ENCODE results near the gene CCDC179. TPM values are rescaled to one million over a fixed set of nuclear protein-coding genes. Genes with fewer than 3 reads are reported as not detected.

CCDC179 gene
- total RNA-seq, 1 experiment from 2014 or later, result not detected

- in situ Hi-C loops (cut with HindIII; ENCODE audit: low pct_unique_long_range_greater_than_20kb, low sequenced_read_pairs), result no loop called here
Measured at GRCh38 chr11:22798901-22799300, 61.4 kb downstream of the CCDC179 start.

GRCh38 chr11:22797047-22797446, 63.2 kb downstream of the CCDC179 start:
- no TSS peak for BruUV-seq (replicated peaks)
- POLR2A ChIA-PET, result no interaction called here
- DNase-seq (ENCODE audit: low read depth, low spot score) (no peak), ATAC-seq (no peak)
- CTCF ChIA-PET, result no interaction called here
- Histone ChIP-seq H3K27ac (ENCODE audit: low read length) (no peak overlapping the region), H3K4me3 (ENCODE audit: low read depth in 2 of 2, low read length in 2 of 2) (no peak overlapping the region), H3K27me3 (ENCODE audit: control insufficient read depth, insufficient read depth, low read length) (no peaks in the 10 kb centered on the region), H3K4me1 (ENCODE audit: control insufficient read depth, insufficient read depth, low read length) (no peaks in the 10 kb centered on the region), H3K36me3 (ENCODE audit: control insufficient read depth, insufficient read depth, low read length) (no peaks in the 10 kb centered on the region), H3K9me3 (ENCODE audit: control insufficient read depth, insufficient read depth, low read depth, low read length) (no peaks in the 10 kb centered on the region)
- no peak for TF ChIP-seq TCF7L2 (IDR thresholded peaks at IDR 0.05; ENCODE audit: low read depth, low read length)
- TF ChIP-seq POLR2AphosphoS5 (IDR thresholded peaks at IDR 0.05; ENCODE audit: low read depth, low read length), result no peak
- no peak for TF ChIP-seq REST (IDR thresholded peaks at IDR 0.05; ENCODE audit: insufficient read depth in 1 of 2, low read depth in 2 of 2, low read length in 1 of 2)
- no peak for TF ChIP-seq CTCF (IDR thresholded peaks at IDR 0.05)
- TF ChIP-seq SIN3A (IDR thresholded peaks at IDR 0.05; ENCODE audit: borderline replicate concordance, insufficient read depth, low read depth, low read length), result no peak
- intact Hi-C loops (cut with micrococcal nuclease; ENCODE audit: unreplicated experiment), result no loop called here
- in situ Hi-C loops (cut with HindIII; ENCODE audit: low pct_unique_long_range_greater_than_20kb, low sequenced_read_pairs), result no loop called here

More at GRCh38 chr11:22798901-22799300, 61.4 kb downstream of the CCDC179 start:
- BruUV-seq (replicated peaks), result no TSS peak
- Histone ChIP-seq H3K4me3 (ENCODE audit: low read depth in 2 of 2, low read length in 2 of 2) (no peak overlapping the region), H3K9me3 (ENCODE audit: control insufficient read depth, insufficient read depth, low read depth, low read length) (no peaks in the 10 kb centered on the region), H3K27ac (ENCODE audit: low read length) (no peak overlapping the region), H3K27me3 (ENCODE audit: control insufficient read depth, insufficient read depth, low read length) (no peaks in the 10 kb centered on the region; the same call in 1 of the 2 replicates), H3K36me3 (ENCODE audit: control insufficient read depth, insufficient read depth, low read length) (no peaks in the 10 kb centered on the region), H3K4me1 (ENCODE audit: control insufficient read depth, insufficient read depth, low read length) (no peaks in the 10 kb centered on the region)
- ChIA-PET POLR2A (no interaction called here), CTCF (no interaction called here)
- ATAC-seq, result no peak
- intact Hi-C loops (cut with micrococcal nuclease; ENCODE audit: unreplicated experiment), result no loop called here
- no peak for DNase-seq (ENCODE audit: low read depth, low spot score)
- TF ChIP-seq CTCF (IDR thresholded peaks at IDR 0.05), result no peak
- TF ChIP-seq POLR2AphosphoS5 (IDR thresholded peaks at IDR 0.05; ENCODE audit: low read depth, low read length), result no peak
- TF ChIP-seq REST (IDR thresholded peaks at IDR 0.05; ENCODE audit: insufficient read depth in 1 of 2, low read depth in 2 of 2, low read length in 1 of 2), result no peak
- no peak for TF ChIP-seq TCF7L2 (IDR thresholded peaks at IDR 0.05; ENCODE audit: low read depth, low read length)
- TF ChIP-seq SIN3A (IDR thresholded peaks at IDR 0.05; ENCODE audit: borderline replicate concordance, insufficient read depth, low read depth, low read length), result no peak

Other genes with a start within 250 kb of the CCDC179 start
- gene FANCF, start 234.7 kb downstream of the CCDC179 start, total RNA-seq (2021; ENCODE audit: unreplicated experiment), result 11.6 TPM
- gene GAS2, start 193.9 kb downstream of the CCDC179 start, total RNA-seq (2021; ENCODE audit: unreplicated experiment), result 0.87 TPM
- gene SVIP, start 30.7 kb downstream of the CCDC179 start, total RNA-seq (2021; ENCODE audit: unreplicated experiment), result 13.4 TPM